Central memory CD8-positive, alpha-beta T cell (primary cell): ENCODE data around the gene SLC7A11.
"Not testable (repeated sequence)": the region's sequence is repeated elsewhere in the genome, so short reads cannot be mapped to it uniquely, and the experiment has no call there.

Source experiments
- ATAC-seq: fragments of 150-1000 bp; cut with Tn5 transposase; replicated peaks from 2 replicates; pipeline ENCODE4 v1.10.0; 2022; ENCODE audit warnings: mild to moderate bottlenecking, moderate FRiP score, moderate number of reproducible peaks; ENCODE audit not compliant: poor library complexity, severe bottlenecking; ENCODE audit errors: extremely low read depth
- DNase-seq, 2 donors: peaks; one replicate each; pipeline ENCODE4 v3.0.0; 2021; ENCODE audit warnings: low spot score in 2 of 2
- H3K27ac Mint-ChIP-seq: one replicate; pipeline ENCODE4 v1.8.0; 2022; ENCODE audit warnings: low read depth, mild to moderate bottlenecking, moderate library complexity, mixed read lengths
- H3K27me3 Mint-ChIP-seq: one replicate; pipeline ENCODE4 v1.8.0; 2022; ENCODE audit warnings: mixed read lengths
- H3K36me3 Mint-ChIP-seq: one replicate; pipeline ENCODE4 v1.8.0; 2022; ENCODE audit warnings: mild to moderate bottlenecking, moderate library complexity, mixed read lengths; ENCODE audit not compliant: insufficient read depth
- H3K4me1 Mint-ChIP-seq: one replicate; pipeline ENCODE4 v1.8.0; 2022; ENCODE audit warnings: mixed read lengths
- H3K4me3 Mint-ChIP-seq: one replicate; pipeline ENCODE4 v1.8.0; 2022; ENCODE audit warnings: mild to moderate bottlenecking, moderate library complexity, mixed read lengths
- H3K9me3 Mint-ChIP-seq: one replicate; pipeline ENCODE4 v1.8.0; 2022; ENCODE audit warnings: mixed read lengths

Gene SLC7A11

GRCh38 chr4:138223231-138223910, 18.8 kb downstream of the SLC7A11 start:
- Mint-ChIP-seq H3K9me3 (no peaks in the 10 kb centered on the region), H3K36me3 (peaks cover 2% of the 10 kb centered on the region), H3K27me3 (no peaks in the 10 kb centered on the region), H3K4me1 (no peaks in the 10 kb centered on the region), H3K4me3 (no peak overlapping the region), H3K27ac (no peak overlapping the region)
- ATAC-seq = no peak
- DNase-seq = no peak

- H3K9me3 Mint-ChIP-seq = no peaks in the 10 kb centered on the region
- ATAC-seq = no peak
- H3K4me1 Mint-ChIP-seq = no peaks in the 10 kb centered on the region
- no peak for DNase-seq
- no peaks in the 10 kb centered on the region for H3K27me3 Mint-ChIP-seq
- H3K36me3 Mint-ChIP-seq = peaks cover 2% of the 10 kb centered on the region
- no peak overlapping the region for H3K4me3 Mint-ChIP-seq
- no peak overlapping the region for H3K27ac Mint-ChIP-seq
Observed at GRCh38 chr4:138222046-138222445, 20.1 kb downstream of the SLC7A11 start.

- no peak overlapping the region for H3K4me3 Mint-ChIP-seq
- H3K36me3 Mint-ChIP-seq = peaks cover 2% of the 10 kb centered on the region
- no peaks in the 10 kb centered on the region for H3K4me1 Mint-ChIP-seq
- H3K27me3 Mint-ChIP-seq = no peaks in the 10 kb centered on the region
- H3K9me3 Mint-ChIP-seq = no peaks in the 10 kb centered on the region
- ATAC-seq (no peak), DNase-seq (no peak)
- no peak overlapping the region for H3K27ac Mint-ChIP-seq
Observed at GRCh38 chr4:138218976-138219375, 23.2 kb downstream of the SLC7A11 start.

- DNase-seq (no peak), ATAC-seq (no peak)
- Mint-ChIP-seq H3K36me3 (no peaks in the 10 kb centered on the region), H3K4me1 (no peaks in the 10 kb centered on the region), H3K27me3 (no peaks in the 10 kb centered on the region), H3K9me3 (peaks cover 6% of the 10 kb centered on the region), H3K27ac (no peak overlapping the region), H3K4me3 (no peak overlapping the region)
Observed at GRCh38 chr4:138217567-138217966, 24.6 kb downstream of the SLC7A11 start.

GRCh38 chr4:138216272-138216867, 25.8 kb downstream of the SLC7A11 start:
- H3K9me3 Mint-ChIP-seq = peaks cover 6% of the 10 kb centered on the region
- H3K27ac Mint-ChIP-seq = no peak overlapping the region
- H3K4me3 Mint-ChIP-seq = no peak overlapping the region
- H3K4me1 Mint-ChIP-seq = no peaks in the 10 kb centered on the region
- ATAC-seq (no peak), DNase-seq (no peak)
- no peaks in the 10 kb centered on the region for H3K36me3 Mint-ChIP-seq
- H3K27me3 Mint-ChIP-seq = no peaks in the 10 kb centered on the region

- DNase-seq, H3K9me3 Mint-ChIP-seq, H3K4me3 Mint-ChIP-seq, H3K4me1 Mint-ChIP-seq, H3K27me3 Mint-ChIP-seq, ATAC-seq, H3K36me3 Mint-ChIP-seq, H3K27ac Mint-ChIP-seq: not testable (repeated sequence)
Observed at GRCh38 chr4:138210576-138210975, 31.6 kb downstream of the SLC7A11 start.

- no peaks in the 10 kb centered on the region for H3K27me3 Mint-ChIP-seq
- peaks cover 6% of the 10 kb centered on the region for H3K9me3 Mint-ChIP-seq
- no peak overlapping the region for H3K27ac Mint-ChIP-seq
- no peaks in the 10 kb centered on the region for H3K4me1 Mint-ChIP-seq
- DNase-seq = no peak
- no peak overlapping the region for H3K4me3 Mint-ChIP-seq
- no peaks in the 10 kb centered on the region for H3K36me3 Mint-ChIP-seq
- no peak for ATAC-seq
Observed at GRCh38 chr4:138209094-138209493, 33.1 kb downstream of the SLC7A11 start.

- Mint-ChIP-seq H3K27ac (no peak overlapping the region), H3K36me3 (no peaks in the 10 kb centered on the region), H3K27me3 (no peaks in the 10 kb centered on the region), H3K9me3 (peaks cover 6% of the 10 kb centered on the region), H3K4me3 (no peak overlapping the region), H3K4me1 (no peaks in the 10 kb centered on the region)
- DNase-seq (no peak), ATAC-seq (no peak)
Observed at GRCh38 chr4:138205531-138206233, 36.5 kb downstream of the SLC7A11 start.

GRCh38 chr4:138204507-138204906, 37.6 kb downstream of the SLC7A11 start:
- H3K4me1 Mint-ChIP-seq = no peaks in the 10 kb centered on the region
- no peak overlapping the region for H3K4me3 Mint-ChIP-seq
- peaks cover 6% of the 10 kb centered on the region for H3K9me3 Mint-ChIP-seq
- DNase-seq (no peak), ATAC-seq (no peak)
- no peak overlapping the region for H3K27ac Mint-ChIP-seq
- no peaks in the 10 kb centered on the region for H3K36me3 Mint-ChIP-seq
- H3K27me3 Mint-ChIP-seq = no peaks in the 10 kb centered on the region

GRCh38 chr4:138202686-138203085, 39.5 kb downstream of the SLC7A11 start:
- peaks cover 6% of the 10 kb centered on the region for H3K9me3 Mint-ChIP-seq
- no peaks in the 10 kb centered on the region for H3K27me3 Mint-ChIP-seq
- no peak overlapping the region for H3K4me3 Mint-ChIP-seq

GRCh38 chr4:138200236-138200590, 41.9 kb downstream of the SLC7A11 start:
- Mint-ChIP-seq H3K9me3 (peaks cover 6% of the 10 kb centered on the region), H3K36me3 (no peaks in the 10 kb centered on the region), H3K4me3 (no peak overlapping the region), H3K4me1 (no peaks in the 10 kb centered on the region), H3K27ac (no peak overlapping the region), H3K27me3 (no peaks in the 10 kb centered on the region)
- DNase-seq (no peak), ATAC-seq (no peak)

More at GRCh38 chr4:138202686-138203085, 39.5 kb downstream of the SLC7A11 start:
- DNase-seq (no peak), ATAC-seq (no peak)
- Mint-ChIP-seq H3K36me3 (no peaks in the 10 kb centered on the region), H3K27ac (no peak overlapping the region), H3K4me1 (no peaks in the 10 kb centered on the region)

- no peak for ATAC-seq
- no peaks in the 10 kb centered on the region for H3K36me3 Mint-ChIP-seq
- H3K9me3 Mint-ChIP-seq = peaks cover 6% of the 10 kb centered on the region
- no peak for DNase-seq
- no peak overlapping the region for H3K27ac Mint-ChIP-seq
- H3K4me3 Mint-ChIP-seq = no peak overlapping the region
- H3K4me1 Mint-ChIP-seq = no peaks in the 10 kb centered on the region
- no peaks in the 10 kb centered on the region for H3K27me3 Mint-ChIP-seq
Observed at GRCh38 chr4:138199568-138200235, 42.4 kb downstream of the SLC7A11 start.
